OCI-LY7 (cell line): ENCODE measurements around the gene PDIA4. TPM values are rescaled to one million over a fixed set of nuclear protein-coding genes. Genes with fewer than 3 reads are reported as not detected.

Experiments
- BruUV-seq: library from RNA; stranded (reverse); fragments of 400-500 nt; replicated peaks from 2 replicates; lab custom pipeline; 2021; lab: Mats Ljungman, UMichigan
- CTCF ChIA-PET: fragments of 300-600 bp; sonication (Branson Sonifier 250); formaldehyde crosslinking; loops from one replicate; lab custom pipeline; 2022; ENCODE audit warnings: antibody characterized with exemption; ENCODE audit not compliant: unreplicated experiment; lab: Charles Lee
- POLR2A ChIA-PET: fragments of 300-600 bp; sonication (Branson Sonifier 250); formaldehyde crosslinking; loops from one replicate; lab custom pipeline; 2022; ENCODE audit warnings: antibody characterized with exemption; lab: Charles Lee
- DNase-seq: peaks from one replicate; pipeline ENCODE4 v3.0.0-alpha.2; 2015; ENCODE audit warnings: low spot score
- H2AFZ ChIP-seq: fragments of 200-600 bp; sonication (generic), shearing (Covaris generic); 2 replicates; pipeline ENCODE4 v1.6.1; 2014; ENCODE audit warnings: mild to moderate bottlenecking, antibody characterized with exemption, low read length, moderate library complexity
- H3K27ac ChIP-seq: fragments of 200-600 bp; sonication (generic); 2 replicates; pipeline ENCODE4 v1.5.1; 2014; ENCODE audit warnings: mixed run types, low read depth, mild to moderate bottlenecking, moderate library complexity, low read length, inconsistent platforms; ENCODE audit not compliant: poor library complexity, severe bottlenecking
- H3K36me3 ChIP-seq: fragments of 200-600 bp; sonication (generic); 2 replicates; pipeline ENCODE4 v1.6.1; 2014; ENCODE audit warnings: mild to moderate bottlenecking, antibody characterized with exemption, low read length, moderate library complexity, mixed read lengths; ENCODE audit not compliant: insufficient read depth
- H3K4me1 ChIP-seq: fragments of 200-600 bp; sonication (generic); 2 replicates; pipeline ENCODE4 v1.5.1; 2014; ENCODE audit warnings: mild to moderate bottlenecking, low read length; ENCODE audit not compliant: insufficient read depth, poor library complexity, severe bottlenecking
- H3K4me2 ChIP-seq: fragments of 200-600 bp; sonication (generic); 2 replicates; pipeline ENCODE4 v1.6.1; 2014; ENCODE audit warnings: mild to moderate bottlenecking, low read length
- H3K4me3 ChIP-seq: fragments of 200-600 bp; sonication (generic); 2 replicates; pipeline ENCODE4 v1.5.1; 2014; ENCODE audit warnings: mild to moderate bottlenecking, low read depth, low read length; ENCODE audit not compliant: poor library complexity, severe bottlenecking
- H3K79me2 ChIP-seq: fragments of 200-600 bp; sonication (generic); 2 replicates; pipeline ENCODE4 v1.6.1; 2016; ENCODE audit warnings: low read depth, mild to moderate bottlenecking, low read length, moderate library complexity, mixed read lengths; ENCODE audit not compliant: insufficient read depth
- H3K9me2 ChIP-seq: fragments of 200-600 bp; sonication (generic); 2 replicates; pipeline ENCODE4 v1.6.1; 2016; ENCODE audit warnings: mild to moderate bottlenecking, low read length, mixed read lengths; ENCODE audit not compliant: insufficient read depth
- H3K9me3 ChIP-seq: fragments of 200-600 bp; sonication (generic); 2 replicates; pipeline ENCODE4 v1.6.1; 2014; ENCODE audit warnings: mild to moderate bottlenecking, mixed run types, low read length, mixed read lengths
- H4K20me1 ChIP-seq: fragments of 200-600 bp; sonication (generic); 2 replicates; pipeline ENCODE4 v1.6.1; 2014; ENCODE audit warnings: mild to moderate bottlenecking, antibody characterized with exemption, low read length, moderate library complexity, mixed read lengths; ENCODE audit not compliant: insufficient read depth
- CTCF ChIP-seq: fragments of 200-600 bp; sonication (generic); conservative IDR thresholded peaks from 2 replicates; pipeline ENCODE4 v1.5.1; 2014; ENCODE audit warnings: mild to moderate bottlenecking, antibody characterized with exemption, low read length, moderate library complexity, mixed read lengths
- EZH2phosphoT487 ChIP-seq: fragments of 200-600 bp; sonication (generic); IDR thresholded peaks from 2 replicates; pipeline ENCODE4 v1.6.1; 2018; ENCODE audit warnings: low read depth, borderline replicate concordance, mild to moderate bottlenecking, mixed run types, antibody characterized with exemption, low read length, moderate library complexity, mixed read lengths
- intact Hi-C: fragments of 100-400 bp; cut with micrococcal nuclease; formaldehyde crosslinking; loops from one replicate; pipeline ENCODE4 v1.10.0; 2022; ENCODE audit not compliant: unreplicated experiment
- total RNA-seq, 2 experiments: library from RNA; depleted of rRNA in 1 of 2; stranded (reverse); fragments of >200 nt in 1 of 2; shearing (Covaris generic) in 1 of 2; gene quantifications; 2 replicates each; pipeline ENCODE4 v1.2.3, GENCODE V29; 2014 to 2022

Gene PDIA4
- total RNA-seq, 2 experiments from 2014 or later, result 130 to 141 TPM

GRCh38 chr7:148983200-148984146 is 44.8 kb downstream of the PDIA4 start:
- POLR2A ChIA-PET, result interaction anchor here (0.6 to 1.7 kb wide), 13 partner anchors 13 to 415 kb away, joined by 3 to 8 read pairs (median 3); partner anchors contain the start of genes CUL1 and ZNF425
- peaks cover 17% of the 10 kb centered on the region for H3K4me1 ChIP-seq
- DNase-seq, result peak; percentile 88
- H3K4me3 ChIP-seq, result peak overlapping the region; percentile 80
- H3K79me2 ChIP-seq, result no peaks in the 10 kb centered on the region
- no peaks in the 10 kb centered on the region for H3K9me3 ChIP-seq
- no TSS peak for BruUV-seq
- no peaks in the 10 kb centered on the region for H4K20me1 ChIP-seq
- H3K27ac ChIP-seq, result no peak overlapping the region
- peak overlapping the region; percentile 76; the same call in 1 of the 2 replicates for H2AFZ ChIP-seq
- H3K4me2 ChIP-seq, result peak overlapping the region; percentile 95
- TF ChIP-seq CTCF, result no peak
- TF ChIP-seq EZH2phosphoT487, result no peak
- intact Hi-C loops, result loop anchor here (1.0 to 5.0 kb wide), 4 partner anchors 43 to 164 kb away; partner anchors contain the start of genes EZH2, ZNF398 and ZNF425
- no peaks in the 10 kb centered on the region for H3K36me3 ChIP-seq
- CTCF ChIA-PET, result interaction anchor here (1.0 to 1.5 kb wide), 3 partner anchors 21 to 83 kb away, joined by 3 read pairs; no protein-coding TSS in a partner anchor
- no peaks in the 10 kb centered on the region for H3K9me2 ChIP-seq

GRCh38 chr7:148982654-148983199 is 45.6 kb downstream of the PDIA4 start:
- POLR2A ChIA-PET, result interaction anchor here (0.8 to 1.7 kb wide), 9 partner anchors 12 to 414 kb away, joined by 3 to 8 read pairs (median 3); partner anchors contain the start of gene CUL1
- CTCF ChIA-PET, result interaction anchor here (1.0 to 1.5 kb wide), 2 partner anchors 20 to 83 kb away, joined by 3 read pairs; no protein-coding TSS in a partner anchor
- peak overlapping the region; percentile 76; the same call in 1 of the 2 replicates for H2AFZ ChIP-seq
- intact Hi-C loops, result loop anchor here (1.0 to 5.0 kb wide), 4 partner anchors 42 to 165 kb away; partner anchors contain the start of genes EZH2, ZNF398 and ZNF425
- H3K9me2 ChIP-seq, result no peaks in the 10 kb centered on the region
- BruUV-seq, result no TSS peak
- H3K36me3 ChIP-seq, result no peaks in the 10 kb centered on the region
- no peaks in the 10 kb centered on the region for H3K9me3 ChIP-seq
- no peak overlapping the region for H3K27ac ChIP-seq
- peak overlapping the region; percentile 95 for H3K4me2 ChIP-seq
- no peaks in the 10 kb centered on the region for H4K20me1 ChIP-seq
- no peaks in the 10 kb centered on the region for H3K79me2 ChIP-seq
- H3K4me3 ChIP-seq, result peak overlapping the region; percentile 80
- TF ChIP-seq CTCF (no peak), EZH2phosphoT487 (no peak)
- DNase-seq, result peak; percentile 32
- H3K4me1 ChIP-seq, result peaks cover 12% of the 10 kb centered on the region
